Activated CD4-positive, CD25-positive, alpha-beta regulatory T cell treated with anti-CD3 and anti-CD28 coated beads, Interleukin-2, amount 50 U/mL, for 72 hours (primary cell): ENCODE results near the gene SLC29A1.
"Not testable (repeated sequence)": the region's sequence is repeated elsewhere in the genome, so short reads cannot be mapped to it uniquely, and the experiment has no call there.

ENCODE experiments used
- DNase-seq: peaks from one replicate; pipeline ENCODE4 v3.0.0; 2021

SLC29A1 gene

DNA sequence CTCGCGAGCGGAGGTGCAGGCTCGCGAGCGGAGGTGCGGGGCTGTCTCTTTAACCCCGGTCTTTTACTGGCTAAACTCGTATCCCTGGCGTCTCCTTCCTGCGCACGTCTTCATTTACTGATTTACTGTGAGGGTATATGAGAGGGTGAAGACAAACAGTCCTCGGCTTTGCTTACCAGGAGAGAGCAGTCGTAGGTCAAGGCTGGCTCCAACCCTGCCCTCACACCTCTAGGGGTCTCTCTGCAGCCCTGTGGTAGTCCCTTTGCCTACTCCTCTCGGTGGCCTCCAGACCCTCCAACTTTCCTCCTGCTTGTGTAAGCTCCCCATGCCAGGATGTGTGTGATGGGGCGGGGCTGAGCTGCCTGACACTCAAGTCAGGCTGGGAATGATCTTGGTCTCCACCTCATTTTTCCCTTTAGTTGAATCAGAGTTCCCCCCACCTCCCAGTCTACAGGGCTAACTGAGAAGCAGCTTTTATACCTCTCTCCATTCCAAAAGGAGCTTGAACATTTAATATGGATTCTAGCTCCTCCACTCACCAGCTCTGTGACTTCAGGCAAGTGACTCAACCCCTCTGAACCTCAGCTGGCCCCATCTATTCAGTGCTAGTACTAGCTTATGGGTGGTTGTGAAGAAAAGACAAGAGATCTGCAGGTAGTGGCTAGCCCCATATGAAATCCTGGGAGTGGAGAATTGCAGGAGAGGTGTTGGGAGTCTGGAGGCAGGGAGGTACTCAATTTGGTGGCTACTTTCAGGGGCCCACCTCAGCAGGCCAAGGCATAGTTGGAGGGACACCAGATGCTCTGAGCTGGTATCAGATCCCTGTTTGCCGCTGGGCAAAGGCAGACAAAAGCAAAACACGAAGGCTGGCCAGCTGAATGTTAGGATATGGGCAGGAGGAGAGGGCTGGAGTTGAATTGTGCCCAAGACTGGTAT, 902 bp downstream of the SLC29A1 start:
- no peak for DNase-seq

DNA sequence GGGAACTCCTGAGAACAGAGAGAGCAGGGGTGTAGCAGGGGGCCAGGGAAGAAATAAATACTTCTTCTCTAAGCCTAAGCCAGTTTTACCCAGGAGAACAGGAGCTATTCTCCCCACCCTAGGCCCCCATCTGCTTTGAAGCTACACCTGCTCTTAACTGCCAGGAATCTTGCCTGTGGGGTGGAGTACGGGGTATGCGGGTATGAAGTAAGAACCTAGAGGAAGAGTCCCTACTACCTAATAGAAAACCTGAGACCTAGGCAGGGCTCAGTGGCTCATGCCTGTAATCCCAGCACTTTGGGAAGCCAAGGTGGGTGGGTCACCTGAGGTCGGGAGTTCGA, 1.5 kb downstream of the SLC29A1 start:
- no peak for DNase-seq

- DNase-seq: no peak
Observed at GRCh38 chr6:44225579-44226325, 2.4 kb downstream of the SLC29A1 start.

DNA sequence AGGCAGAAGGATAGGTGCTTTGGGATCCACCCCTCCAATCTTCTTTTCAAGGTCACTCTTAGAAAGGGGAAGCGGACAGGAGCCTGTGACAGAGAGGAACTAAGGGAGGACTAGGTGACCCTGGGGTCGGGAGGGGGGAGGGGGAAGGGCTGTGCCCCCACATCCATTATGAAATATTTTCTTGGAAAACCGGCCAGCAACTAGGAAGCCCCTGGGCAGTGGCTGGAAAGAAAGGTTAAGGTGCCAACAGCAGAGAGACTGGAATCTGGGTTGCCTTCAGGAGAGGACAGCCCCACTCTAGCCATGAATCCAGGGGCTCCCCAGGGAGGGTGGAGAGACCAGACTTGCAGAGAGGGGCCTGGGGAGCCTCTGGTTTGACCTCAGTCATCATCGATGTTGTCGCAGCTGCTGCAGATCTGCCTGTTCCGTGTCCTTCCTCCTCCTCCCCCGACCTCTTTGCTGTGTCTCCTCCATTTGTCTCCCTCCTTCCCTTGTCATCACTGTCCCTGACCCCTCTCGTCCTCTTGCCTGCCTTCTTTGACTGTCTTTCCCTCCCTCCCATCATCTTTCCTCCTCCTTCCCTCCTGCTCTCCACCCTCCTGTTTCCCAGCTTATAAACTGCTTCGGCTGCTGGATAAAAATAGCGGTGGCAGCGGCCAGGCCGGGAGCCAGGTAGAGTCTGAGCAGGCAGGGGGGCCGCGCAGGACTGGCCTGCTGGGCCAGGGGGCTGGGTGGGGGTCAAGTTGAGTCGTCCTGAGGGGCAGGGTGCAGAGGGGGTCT, 3.2 kb downstream of the SLC29A1 start:
- DNase-seq: no peak

- DNase-seq: no peak
Observed at GRCh38 chr6:44227148-44227793, 3.9 kb downstream of the SLC29A1 start.

GRCh38 chr6:44228031-44228430, 4.6 kb downstream of the SLC29A1 start:
- no peak for DNase-seq

- no peak for DNase-seq
Observed at GRCh38 chr6:44228433-44228832, 5.0 kb downstream of the SLC29A1 start.

DNA sequence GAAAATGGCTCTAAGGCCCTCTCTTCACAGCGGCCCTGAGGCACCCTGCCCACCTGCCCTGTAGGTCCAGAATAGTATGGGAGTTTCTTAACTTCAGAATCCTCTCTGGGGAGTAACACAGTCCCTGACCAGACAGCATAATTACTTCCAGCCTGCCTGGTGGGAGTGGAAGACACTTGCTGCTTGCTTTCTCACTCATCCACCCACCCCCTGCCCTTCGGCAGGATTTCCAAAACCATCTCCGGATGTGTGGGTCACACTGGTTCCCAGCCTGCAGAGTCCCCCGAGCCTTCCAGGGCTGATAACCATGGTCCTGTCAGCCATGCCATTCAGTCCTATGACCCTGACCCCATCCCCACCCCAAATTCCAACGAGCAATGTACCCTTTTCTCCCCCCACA, 5.4 kb downstream of the SLC29A1 start:
- DNase-seq: no peak

DNA sequence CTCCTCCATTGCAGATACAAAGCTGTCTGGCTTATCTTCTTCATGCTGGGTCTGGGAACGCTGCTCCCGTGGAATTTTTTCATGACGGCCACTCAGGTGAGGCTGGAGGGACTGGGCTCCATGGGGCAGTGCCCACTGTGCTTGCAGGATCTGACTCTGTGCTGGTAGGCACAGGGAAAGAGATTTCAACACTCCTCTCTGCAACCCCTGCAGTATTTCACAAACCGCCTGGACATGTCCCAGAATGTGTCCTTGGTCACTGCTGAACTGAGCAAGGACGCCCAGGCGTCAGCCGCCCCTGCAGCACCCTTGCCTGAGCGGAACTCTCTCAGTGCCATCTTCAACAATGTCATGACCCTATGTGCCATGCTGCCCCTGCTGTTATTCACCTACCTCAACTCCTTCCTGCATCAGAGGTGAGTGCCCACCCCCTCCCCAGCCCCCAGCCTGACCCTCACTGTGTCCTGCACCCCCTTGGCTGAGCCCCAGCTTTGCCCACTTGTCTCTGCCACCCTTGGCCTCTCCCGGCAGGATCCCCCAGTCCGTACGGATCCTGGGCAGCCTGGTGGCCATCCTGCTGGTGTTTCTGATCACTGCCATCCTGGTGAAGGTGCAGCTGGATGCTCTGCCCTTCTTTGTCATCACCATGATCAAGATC, 6.1 kb downstream of the SLC29A1 start:
- no peak for DNase-seq

DNA sequence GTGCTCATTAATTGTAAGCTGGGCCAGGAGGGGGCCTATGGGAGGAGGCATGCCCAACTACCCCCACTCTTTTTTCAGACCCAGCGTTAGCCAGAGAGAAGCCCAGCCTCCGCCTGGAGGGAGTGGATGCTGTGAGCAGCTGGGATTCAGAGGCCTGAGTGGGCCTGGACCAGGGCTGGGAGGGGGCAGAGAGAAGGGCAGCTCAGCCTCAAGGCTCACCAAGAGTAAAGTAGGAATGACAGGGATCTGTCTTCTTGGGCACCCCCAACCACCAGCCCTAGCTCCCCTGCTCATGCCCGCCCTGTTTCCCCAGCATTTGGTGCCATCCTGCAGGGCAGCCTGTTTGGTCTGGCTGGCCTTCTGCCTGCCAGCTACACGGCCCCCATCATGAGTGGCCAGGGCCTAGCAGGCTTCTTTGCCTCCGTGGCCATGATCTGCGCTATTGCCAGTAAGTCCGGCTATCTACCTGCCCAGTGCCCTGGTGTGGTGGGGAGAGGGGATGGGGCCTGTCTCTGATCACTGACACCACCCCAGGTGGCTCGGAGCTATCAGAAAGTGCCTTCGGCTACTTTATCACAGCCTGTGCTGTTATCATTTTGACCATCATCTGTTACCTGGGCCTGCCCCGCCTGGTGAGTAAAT, 6.8 kb downstream of the SLC29A1 start:
- DNase-seq: no peak

DNA sequence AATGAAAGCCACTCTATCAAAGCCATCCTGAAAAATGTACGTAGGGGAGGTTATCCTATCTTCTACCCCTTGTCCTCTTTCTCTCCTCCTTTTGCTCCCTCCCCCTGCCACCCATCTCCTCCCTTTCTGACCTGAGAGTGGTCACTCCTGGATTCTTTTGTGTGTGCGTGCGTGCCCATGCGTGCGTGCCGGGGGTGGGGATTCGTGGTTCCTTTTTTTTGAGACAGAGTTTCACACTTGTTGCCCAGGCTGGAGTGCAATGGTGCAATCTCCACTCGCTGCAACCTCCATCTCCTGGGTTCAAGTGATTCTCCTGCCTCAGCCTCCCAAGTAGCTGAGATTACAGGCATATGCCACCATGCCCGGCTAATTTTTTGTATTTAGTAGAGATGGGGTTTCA, 8.0 kb downstream of the SLC29A1 start:
- not testable (repeated sequence) for DNase-seq

GRCh38 chr6:44232676-44233566, 9.5 kb downstream of the SLC29A1 start:
- no peak for DNase-seq

DNA sequence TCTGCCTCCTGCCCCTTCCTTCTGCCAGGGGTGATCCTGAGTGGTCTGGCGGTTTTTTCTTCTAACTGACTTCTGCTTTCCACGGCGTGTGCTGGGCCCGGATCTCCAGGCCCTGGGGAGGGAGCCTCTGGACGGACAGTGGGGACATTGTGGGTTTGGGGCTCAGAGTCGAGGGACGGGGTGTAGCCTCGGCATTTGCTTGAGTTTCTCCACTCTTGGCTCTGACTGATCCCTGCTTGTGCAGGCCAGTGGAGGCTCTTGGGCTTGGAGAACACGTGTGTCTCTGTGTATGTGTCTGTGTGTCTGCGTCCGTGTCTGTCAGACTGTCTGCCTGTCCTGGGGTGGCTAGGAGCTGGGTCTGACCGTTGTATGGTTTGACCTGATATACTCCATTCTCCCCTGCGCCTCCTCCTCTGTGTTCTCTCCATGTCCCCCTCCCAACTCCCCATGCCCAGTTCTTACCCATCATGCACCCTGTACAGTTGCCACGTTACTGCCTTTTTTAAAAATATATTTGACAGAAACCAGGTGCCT, 10.2 kb downstream of the SLC29A1 start:
- DNase-seq: no peak

DNA sequence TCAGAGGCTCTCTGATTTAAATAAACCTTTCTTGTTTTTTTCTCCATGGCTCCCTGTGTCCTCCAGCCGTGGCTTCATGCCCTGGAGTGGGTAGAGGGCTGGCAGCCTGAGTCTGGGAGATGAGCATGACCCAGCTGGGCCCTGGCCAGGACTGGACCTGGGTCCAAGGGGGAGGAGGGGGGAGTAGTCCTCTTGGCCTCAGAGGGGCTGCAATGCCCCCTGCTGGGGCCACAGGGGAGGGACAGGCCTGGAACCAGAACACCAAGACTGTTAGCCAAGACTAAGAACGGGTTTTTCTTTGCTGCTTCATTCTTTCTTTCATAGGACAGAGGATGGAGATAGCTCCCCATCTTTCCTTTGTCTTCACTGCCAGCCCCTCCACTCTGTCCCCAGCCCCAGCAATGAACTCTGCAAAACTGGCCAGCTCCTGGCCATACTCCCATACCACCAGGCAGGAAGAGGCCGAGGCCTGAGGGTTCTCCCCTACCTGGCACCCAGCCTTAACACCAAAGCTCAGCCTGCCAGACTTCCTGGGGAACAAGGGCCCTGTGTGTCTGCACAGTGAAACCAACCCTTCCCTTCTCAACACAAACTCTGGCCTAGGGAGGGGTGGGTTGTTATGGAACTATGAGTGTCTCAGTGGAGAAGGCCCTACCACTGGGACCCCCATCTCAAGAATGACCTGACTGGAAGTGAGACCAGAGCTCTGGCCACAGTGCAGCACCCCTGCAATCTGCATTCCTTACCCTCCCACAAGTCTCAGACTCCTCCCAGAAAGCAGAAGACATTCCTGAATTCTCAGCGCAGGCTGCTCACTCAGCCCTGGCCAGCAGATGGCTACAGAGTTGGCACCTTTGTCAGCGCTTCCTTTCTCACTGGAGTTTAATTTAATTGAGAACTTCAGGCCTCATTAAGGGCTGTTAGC, 11.0 kb downstream of the SLC29A1 start:
- no peak for DNase-seq

DNA sequence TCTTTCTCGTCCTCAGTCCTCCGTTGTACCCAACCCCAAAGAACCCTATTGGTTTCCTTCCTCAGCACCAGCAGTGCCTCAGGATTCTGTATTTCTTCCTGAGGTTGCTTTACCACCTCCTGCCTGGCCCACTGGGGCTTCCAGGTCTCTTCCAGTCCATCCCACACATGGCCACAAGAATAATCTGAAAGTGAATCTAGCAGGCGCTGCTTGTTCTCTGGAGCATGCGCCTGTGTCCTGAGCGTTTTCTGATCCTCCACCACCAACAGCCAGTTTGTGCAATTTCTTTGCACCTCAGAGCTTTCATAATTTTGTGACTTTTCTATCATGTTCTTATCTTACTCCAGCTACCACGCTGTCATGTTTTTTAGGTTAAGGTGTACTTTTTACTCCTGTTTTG, 11.9 kb downstream of the SLC29A1 start:
- DNase-seq: no peak

- no peak for DNase-seq
Observed at GRCh38 chr6:44235891-44236516, 12.6 kb downstream of the SLC29A1 start.

GRCh38 chr6:44237021-44237812, 13.8 kb downstream of the SLC29A1 start:
- peak; percentile 71 for DNase-seq
